GM23248 (cell line): ENCODE measurements around the gene KCNIP1. TPM values are rescaled to one million over a fixed set of nuclear protein-coding genes. Genes with fewer than 3 reads are reported as not detected.

Experiments used
- DNase-seq: peaks from one replicate; pipeline ENCODE4 v3.0.0-alpha.2; 2015
- H2AFZ ChIP-seq: fragments of 200-600 bp; sonication (generic); 2 replicates; pipeline ENCODE4 v1.6.1; 2016; ENCODE audit warnings: antibody characterized with exemption
- H3F3A ChIP-seq: fragments of 200-600 bp; sonication (generic); 2 replicates; pipeline ENCODE4 v1.6.1; 2016; ENCODE audit warnings: mild to moderate bottlenecking, antibody characterized with exemption, mixed run types; ENCODE audit not compliant: insufficient read depth
- H3K27ac ChIP-seq: fragments of 200-600 bp; sonication (generic); 2 replicates; pipeline ENCODE4 v1.5.1; 2016; ENCODE audit warnings: mild to moderate bottlenecking
- H3K27me3 ChIP-seq: fragments of 200-600 bp; sonication (generic); replicated peaks from 2 replicates; pipeline ENCODE4 v1.6.1; 2016; ENCODE audit warnings: mild to moderate bottlenecking; ENCODE audit not compliant: insufficient read depth
- H3K36me3 ChIP-seq: fragments of 200-600 bp; sonication (generic); 2 replicates; pipeline ENCODE4 v1.6.1; 2016; ENCODE audit warnings: low read depth, mild to moderate bottlenecking
- H3K4me1 ChIP-seq: fragments of 200-600 bp; sonication (generic); 2 replicates; pipeline ENCODE4 v1.6.1; 2016; ENCODE audit warnings: mild to moderate bottlenecking; ENCODE audit not compliant: insufficient read depth
- H3K4me2 ChIP-seq: fragments of 200-600 bp; sonication (generic); one replicate; pipeline ENCODE4 v1.6.1; 2016; ENCODE audit warnings: mild to moderate bottlenecking; ENCODE audit not compliant: unreplicated experiment
- H3K4me3 ChIP-seq: fragments of 200-600 bp; sonication (generic); 2 replicates; pipeline ENCODE4 v1.5.1; 2016; ENCODE audit warnings: mild to moderate bottlenecking
- H3K79me2 ChIP-seq: fragments of 200-600 bp; sonication (generic); 2 replicates; pipeline ENCODE4 v1.6.1; 2016; ENCODE audit warnings: mild to moderate bottlenecking; ENCODE audit not compliant: insufficient read depth
- H3K9ac ChIP-seq: fragments of 200-600 bp; sonication (generic); 2 replicates; pipeline ENCODE4 v1.6.1; 2016; ENCODE audit warnings: mild to moderate bottlenecking
- H3K9me2 ChIP-seq: fragments of 200-600 bp; sonication (generic); 2 replicates; pipeline ENCODE4 v1.6.1; 2016; ENCODE audit warnings: mixed run types, mild to moderate bottlenecking, moderate library complexity; ENCODE audit not compliant: insufficient read depth
- H3K9me3 ChIP-seq: fragments of 200-600 bp; sonication (generic); one replicate; pipeline ENCODE4 v1.6.1; 2017; ENCODE audit warnings: low read depth
- H4K20me1 ChIP-seq: fragments of 200-600 bp; sonication (generic); 2 replicates; pipeline ENCODE4 v1.6.0; 2016; ENCODE audit not compliant: insufficient read depth
- EZH2 ChIP-seq: fragments of 200-600 bp; sonication (generic); IDR thresholded peaks from 2 replicates; pipeline ENCODE4 v1.6.1; 2018; ENCODE audit warnings: antibody characterized with exemption, mild to moderate bottlenecking; ENCODE audit not compliant: insufficient read depth, poor library complexity, severe bottlenecking
- EZH2phosphoT487 ChIP-seq: fragments of 200-600 bp; sonication (generic); IDR thresholded peaks from 2 replicates; pipeline ENCODE4 v1.6.1; 2018; ENCODE audit warnings: antibody characterized with exemption, moderate library complexity, mild to moderate bottlenecking, low read depth; ENCODE audit not compliant: insufficient read depth
- WGBS, 2 experiments: methylation state at CpG; one replicate each; pipeline ENCODE4 v1.1.6; 2015 to 2017; ENCODE audit warnings: low lambda C conversion rate in 2 of 2, low coverage in 1 of 2; ENCODE audit errors: missing lambda C conversion rate in 2 of 2; 5-methylcytosine and 5-hydroxymethylcytosine counted together
- in situ Hi-C: fragments of 300-500 bp; cut with MboI; formaldehyde crosslinking; loops from 2 replicates; pipeline ENCODE4 v1.15.0; 2020
- polyA plus RNA-seq: library from polyadenylated mRNA; unstranded; fragments of >200 nt; fragmentation: Nextera tagmentation; extraction: Ambion mirVana; gene quantifications from 2 replicates; pipeline ENCODE4 v1.2.1, GENCODE V29; 2016
- total RNA-seq: library from RNA; depleted of rRNA; stranded (reverse); fragments of >200 nt; shearing (Covaris generic); gene quantifications from 2 replicates; pipeline ENCODE4 v1.2.3, GENCODE V29; 2014

The KCNIP1 gene
- total and polyA plus RNA-seq, 2 experiments from 2014 or later, result not detected

DNA sequence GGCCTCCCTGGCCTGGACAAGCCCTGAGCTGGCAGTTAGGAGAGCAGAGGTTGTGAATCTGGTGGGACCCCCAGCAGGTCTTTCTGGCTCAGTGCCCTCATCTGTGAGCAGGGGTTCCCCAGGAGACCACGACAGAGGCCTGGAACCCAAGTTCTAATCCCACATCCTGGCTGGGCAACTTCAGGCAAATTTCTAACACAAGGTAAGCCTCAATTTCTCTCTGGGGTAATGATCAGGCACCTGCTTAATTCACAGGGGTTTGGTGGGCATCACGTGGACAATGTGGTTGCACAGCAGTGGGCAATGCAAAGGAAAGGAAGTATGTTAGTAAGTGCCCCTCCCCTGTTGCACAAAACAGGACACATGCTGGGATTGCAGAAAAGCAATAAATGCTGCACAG, 1.9 kb upstream of the KCNIP1 start:
- no peaks in the 10 kb centered on the region for H3K9me2 ChIP-seq
- in situ Hi-C loops, result no loop called here
- no peaks in the 10 kb centered on the region for H3K4me1 ChIP-seq
- H3K79me2 ChIP-seq, result no peaks in the 10 kb centered on the region
- no peaks in the 10 kb centered on the region for H3F3A ChIP-seq
- peaks cover 70% of the 10 kb centered on the region for H3K27me3 ChIP-seq
- H2AFZ ChIP-seq, result no peak overlapping the region
- no peaks in the 10 kb centered on the region for H3K9me3 ChIP-seq
- 55 to 59% methylated on average over 2 of the region's 2 CpGs for WGBS, 2 experiments
- DNase-seq, result no peak
- H3K9ac ChIP-seq, result no peak overlapping the region
- no peaks in the 10 kb centered on the region for H4K20me1 ChIP-seq
- H3K4me2 ChIP-seq, result no peak overlapping the region
- no peak overlapping the region for H3K27ac ChIP-seq
- H3K4me3 ChIP-seq, result no peak overlapping the region
- H3K36me3 ChIP-seq, result no peaks in the 10 kb centered on the region
- TF ChIP-seq EZH2phosphoT487 (no peak), EZH2 (no peak)

DNA sequence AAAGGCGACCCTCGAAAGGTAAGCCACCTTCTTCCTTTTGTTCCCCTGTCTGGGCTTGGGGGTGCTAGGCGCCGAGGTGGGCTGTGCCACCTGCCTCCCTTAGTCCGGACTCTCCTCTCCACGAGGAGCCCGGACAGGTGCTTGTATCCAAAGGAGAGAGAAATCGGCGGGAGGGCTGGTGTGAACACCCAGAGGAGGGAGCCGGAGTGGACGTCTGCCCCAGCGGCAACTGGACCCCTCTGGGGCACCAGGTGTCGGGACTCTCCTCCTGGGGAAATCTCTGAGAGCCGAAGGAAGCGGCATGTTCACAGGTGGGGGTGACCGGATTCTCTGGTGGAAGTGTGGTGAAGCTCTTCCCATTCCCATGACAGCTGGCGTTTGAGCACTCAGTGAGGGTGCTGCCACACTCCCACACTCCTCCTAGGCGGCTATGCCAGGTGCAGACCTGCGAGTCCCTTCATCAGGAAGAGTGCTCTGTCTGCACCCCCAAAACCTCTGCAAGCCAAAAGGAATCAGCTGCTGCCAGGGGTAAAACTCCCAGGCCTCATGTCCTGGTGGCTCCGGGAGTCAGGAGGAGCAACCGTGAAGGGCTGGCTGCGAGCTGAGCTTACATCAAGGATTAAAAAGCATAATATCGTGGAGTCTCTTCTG, 921 bp downstream of the KCNIP1 start:
- no peaks in the 10 kb centered on the region for H3K9me3 ChIP-seq
- no peak for DNase-seq
- no peak overlapping the region for H3K27ac ChIP-seq
- H3K4me1 ChIP-seq, result no peaks in the 10 kb centered on the region
- H3K4me3 ChIP-seq, result no peak overlapping the region
- no peak overlapping the region for H3K4me2 ChIP-seq
- H3K79me2 ChIP-seq, result no peaks in the 10 kb centered on the region
- 86 to 89% methylated on average over 23 of the region's 23 CpGs for WGBS, 2 experiments
- H3K36me3 ChIP-seq, result no peaks in the 10 kb centered on the region
- H3K27me3 ChIP-seq, result peaks cover 76% of the 10 kb centered on the region
- H4K20me1 ChIP-seq, result no peaks in the 10 kb centered on the region
- H3F3A ChIP-seq, result no peaks in the 10 kb centered on the region
- in situ Hi-C loops, result no loop called here
- no peak for TF ChIP-seq EZH2
- TF ChIP-seq EZH2phosphoT487, result no peak
- no peaks in the 10 kb centered on the region for H3K9me2 ChIP-seq
- no peak overlapping the region for H2AFZ ChIP-seq
- H3K9ac ChIP-seq, result no peak overlapping the region

DNA sequence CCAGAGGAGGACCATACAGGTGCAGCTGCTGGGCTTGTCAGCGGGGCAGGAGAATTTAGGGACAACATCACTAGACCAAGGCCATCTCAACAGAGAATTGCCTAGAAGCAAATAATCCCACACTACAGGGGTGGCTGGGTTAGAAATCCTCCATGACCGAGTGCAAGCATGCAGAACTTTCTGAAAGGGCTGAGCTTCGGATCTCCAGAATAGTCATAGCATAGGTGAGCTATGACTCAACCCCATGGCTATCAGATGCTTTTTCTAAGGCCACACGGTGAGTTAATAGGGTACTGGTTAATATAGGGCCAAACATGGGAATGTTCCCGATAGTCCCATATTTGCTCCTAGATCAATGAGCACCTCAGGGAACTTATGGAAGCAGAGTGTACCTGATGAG, 4.2 kb downstream of the KCNIP1 start:
- WGBS, 2 experiments, result 67 to 70% methylated on average over 5 of the region's 5 CpGs
- Histone ChIP-seq H3K4me1 (no peaks in the 10 kb centered on the region), H3K27me3 (peaks cover 65% of the 10 kb centered on the region), H3K36me3 (no peaks in the 10 kb centered on the region), H3K27ac (no peak overlapping the region), H4K20me1 (no peaks in the 10 kb centered on the region), H3K9me2 (no peaks in the 10 kb centered on the region), H3K79me2 (no peaks in the 10 kb centered on the region), H3K9ac (no peak overlapping the region), H3F3A (no peaks in the 10 kb centered on the region), H3K4me2 (no peak overlapping the region), H3K9me3 (no peaks in the 10 kb centered on the region), H2AFZ (no peak overlapping the region), H3K4me3 (no peak overlapping the region)
- no peak for DNase-seq
- TF ChIP-seq EZH2, result no peak
- TF ChIP-seq EZH2phosphoT487, result no peak
- in situ Hi-C loops, result no loop called here

DNA sequence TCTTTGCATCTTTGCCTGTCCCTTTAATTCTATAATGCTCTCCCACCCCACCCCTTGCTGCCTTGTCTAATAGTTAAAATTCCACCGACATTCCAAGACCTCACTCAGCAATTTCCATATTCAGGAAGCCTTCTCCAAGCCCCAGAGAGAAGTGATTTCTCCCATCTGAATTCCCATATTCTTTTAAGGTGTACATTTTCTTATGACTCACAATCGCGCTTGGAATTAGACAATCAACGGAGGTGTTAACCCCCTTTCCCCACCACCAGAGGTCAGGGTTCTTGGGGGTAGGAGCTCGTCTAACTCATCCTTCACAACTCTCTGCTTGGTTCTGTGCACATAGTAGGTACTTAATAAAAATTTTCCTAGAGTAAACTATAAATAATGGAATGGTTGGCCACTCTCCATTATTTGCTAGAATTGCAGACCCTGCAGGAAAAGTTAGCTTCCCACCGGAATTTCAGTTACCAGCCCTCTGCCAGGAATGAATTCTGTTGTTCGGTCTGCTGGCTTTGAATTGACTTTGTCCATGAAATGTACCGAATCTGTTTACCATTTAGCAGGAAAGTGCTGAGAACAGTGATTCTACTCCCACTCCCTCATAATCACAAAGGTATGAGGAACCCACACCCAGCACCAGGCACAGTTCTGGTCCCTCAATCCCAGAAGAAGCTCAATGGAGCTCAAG, 5.0 kb downstream of the KCNIP1 start:
- no peaks in the 10 kb centered on the region for H3K9me2 ChIP-seq
- no peak overlapping the region for H3K9ac ChIP-seq
- DNase-seq, result no peak
- H2AFZ ChIP-seq, result no peak overlapping the region
- TF ChIP-seq EZH2phosphoT487, result no peak
- TF ChIP-seq EZH2, result no peak
- in situ Hi-C loops, result no loop called here
- H3K79me2 ChIP-seq, result no peaks in the 10 kb centered on the region
- 61% methylated on average over 8 of the region's 8 CpGs for WGBS, 2 experiments
- no peak overlapping the region for H3K4me3 ChIP-seq
- no peaks in the 10 kb centered on the region for H3K4me1 ChIP-seq
- H3K36me3 ChIP-seq, result no peaks in the 10 kb centered on the region
- H3K27ac ChIP-seq, result no peak overlapping the region
- H3K27me3 ChIP-seq, result peaks cover 59% of the 10 kb centered on the region
- no peaks in the 10 kb centered on the region for H3F3A ChIP-seq
- no peaks in the 10 kb centered on the region for H4K20me1 ChIP-seq
- H3K9me3 ChIP-seq, result no peaks in the 10 kb centered on the region
- no peak overlapping the region for H3K4me2 ChIP-seq
